Bronchial epithelial cell (primary cell): ENCODE data around the gene CCL26. TPM values are rescaled to one million over a fixed set of nuclear protein-coding genes. Genes with fewer than 3 reads are reported as not detected.
"Not testable (repeated sequence)": the region's sequence is repeated elsewhere in the genome, so short reads cannot be mapped to it uniquely, and the experiment has no call there.

Experiments used
- DNase-seq: peaks from one replicate; pipeline ENCODE4 v3.0.0-alpha.2; 2010; ENCODE audit warnings: low read depth
- FAIRE-seq: peaks from 2 replicates; lab custom pipeline; 2011; peaks lifted over from hg19 to GRCh38; lab: Jason Lieb, UNC
- H3K27me3 ChIP-seq: 2 replicates; pipeline ENCODE4 v1.5.1; 2011; ENCODE audit warnings: low read length; ENCODE audit not compliant: control insufficient read depth, insufficient read depth
- H3K36me3 ChIP-seq: 2 replicates; pipeline ENCODE4 v1.5.1; 2011; ENCODE audit warnings: low read length; ENCODE audit not compliant: control insufficient read depth, insufficient read depth
- H3K4me3 ChIP-seq: 2 replicates; pipeline ENCODE4 v1.5.1; 2011; ENCODE audit warnings: mild to moderate bottlenecking, low read depth, low read length, control low read depth
- CTCF ChIP-seq: IDR thresholded peaks from 2 replicates; pipeline ENCODE4 v1.5.1; 2011; ENCODE audit warnings: mild to moderate bottlenecking, moderate library complexity, low read length, control low read depth, inconsistent platforms; ENCODE audit not compliant: insufficient read depth, severe bottlenecking
- total RNA-seq: library from RNA; depleted of rRNA; stranded (reverse); fragments of >200 nt; gene quantifications from 2 replicates; pipeline ENCODE4 v1.2.1, GENCODE V29; 2014

Gene CCL26
- total RNA-seq, 1 donor from 2014 or later, result not detected

- no peak for DNase-seq
- TF ChIP-seq CTCF, result no peak
- FAIRE-seq, result no peak
- H3K4me3 ChIP-seq, result no peak overlapping the region
- H3K27me3 ChIP-seq, result no peaks in the 10 kb centered on the region
- H3K36me3 ChIP-seq, result no peaks in the 10 kb centered on the region
These were observed 17.4 kb upstream of the CCL26 start for GRCh38 chr7:75789361-75789924.

- FAIRE-seq, DNase-seq, H3K36me3 ChIP-seq, H3K27me3 ChIP-seq, H3K4me3 ChIP-seq: not testable (repeated sequence)
These were observed 16.3 kb upstream of the CCL26 start for GRCh38 chr7:75788154-75788847.

GRCh38 chr7:75783058-75783457 lies 11.0 kb upstream of the CCL26 start:
- H3K4me3 ChIP-seq, DNase-seq, H3K36me3 ChIP-seq, FAIRE-seq, H3K27me3 ChIP-seq: not testable (repeated sequence)

GRCh38 chr7:75780647-75781273 lies 8.7 kb upstream of the CCL26 start:
- DNase-seq, H3K27me3 ChIP-seq, FAIRE-seq, H3K36me3 ChIP-seq, H3K4me3 ChIP-seq: not testable (repeated sequence)

- not testable (repeated sequence) for H3K27me3 ChIP-seq, H3K4me3 ChIP-seq, FAIRE-seq, H3K36me3 ChIP-seq
- DNase-seq, result peak; percentile 47
These were observed 7.5 kb upstream of the CCL26 start for GRCh38 chr7:75779516-75779915.

GRCh38 chr7:75779035-75779434 lies 7.0 kb upstream of the CCL26 start:
- H3K27me3 ChIP-seq, DNase-seq, H3K4me3 ChIP-seq, FAIRE-seq, H3K36me3 ChIP-seq: not testable (repeated sequence)

GRCh38 chr7:75776295-75776971 lies 4.4 kb upstream of the CCL26 start:
- FAIRE-seq (no peak), DNase-seq (peak; percentile 71)
- Histone ChIP-seq H3K27me3 (no peaks in the 10 kb centered on the region), H3K4me3 (no peak overlapping the region), H3K36me3 (no peaks in the 10 kb centered on the region)
- no peak for TF ChIP-seq CTCF

GRCh38 chr7:75773958-75774357 lies 1.9 kb upstream of the CCL26 start:
- DNase-seq, result peak; percentile 44
- not testable (repeated sequence) for FAIRE-seq, H3K27me3 ChIP-seq, H3K4me3 ChIP-seq, H3K36me3 ChIP-seq
